GM12878 (cell line): Measurements from ENCODE around the gene ZNF618. TPM values are rescaled to one million over a fixed set of nuclear protein-coding genes. Genes with fewer than 3 reads are reported as not detected.

ENCODE experiments used
- ATAC-seq: fragments of 200-7000 bp; cut with Tn5 transposase; 3 replicates; pipeline ENCODE4 v1.9.1; 2020; ENCODE audit warnings: mild to moderate bottlenecking, moderate library complexity
- BruUV-seq: library from RNA; stranded (reverse); fragments of 400-500 nt; replicated peaks from 2 replicates; lab custom pipeline; 2021; lab: Mats Ljungman, UMichigan
- CTCF ChIA-PET: fragments of 300-600 bp; sonication (Branson Sonifier 250); formaldehyde crosslinking; extraction: SDS; loops from one replicate; lab custom pipeline; 2021; ENCODE audit warnings: inconsistent platforms; lab: Yijun Ruan, JAX
- POLR2A ChIA-PET: fragments of 350-600 bp; formaldehyde crosslinking; extraction: SDS; loops from one replicate; lab custom pipeline; 2021; ENCODE audit warnings: inconsistent platforms; lab: Charles Lee
- RAD21 ChIA-PET: fragments of 300-600 bp; sonication (Branson Sonifier 250); formaldehyde crosslinking; loops from one replicate; lab custom pipeline; 2023; ENCODE audit warnings: antibody characterized with exemption; ENCODE audit not compliant: unreplicated experiment; lab: Charles Lee
- SMC1A ChIA-PET: fragments of 300-600 bp; sonication (Branson Sonifier 250); formaldehyde crosslinking; loops from one replicate; lab custom pipeline; 2023; ENCODE audit not compliant: unreplicated experiment, uncharacterized antibody; lab: Charles Lee
- DNase-seq: peaks from one replicate; pipeline ENCODE4 v3.0.0-alpha.2; 2011; ENCODE audit warnings: low read depth, low spot score
- FAIRE-seq: peaks from 3 replicates; lab custom pipeline; 2011; peaks lifted over from hg19 to GRCh38; lab: Jason Lieb, UNC
- H2AFZ ChIP-seq: 2 replicates; pipeline ENCODE4 v1.6.0; 2011; ENCODE audit warnings: low read depth, low read length, control low read depth; ENCODE audit not compliant: control insufficient read depth
- H3K27ac ChIP-seq: 2 replicates; pipeline ENCODE4 v1.5.1; 2011; ENCODE audit warnings: control low read depth; ENCODE audit not compliant: control insufficient read depth, insufficient read depth
- H3K27me3 ChIP-seq, 2 experiments: replicated peaks in 1 of 2; 2 replicates each; pipeline versions ENCODE4 v1.6.0 to v1.6.1; 2011; ENCODE audit warnings: low read length in 1 of 2; ENCODE audit not compliant: control insufficient read depth in 2 of 2, insufficient read depth in 2 of 2
- H3K36me3 ChIP-seq, 2 experiments: 2 replicates each; pipeline ENCODE4 v1.5.1; 2011; ENCODE audit warnings: low read length in 1 of 2; ENCODE audit not compliant: control insufficient read depth in 2 of 2, insufficient read depth in 2 of 2
- H3K4me1 ChIP-seq: 2 replicates; pipeline ENCODE4 v1.6.1; 2011; ENCODE audit warnings: mild to moderate bottlenecking, low read length, moderate library complexity, mixed read lengths; ENCODE audit not compliant: control insufficient read depth, insufficient read depth
- H3K4me2 ChIP-seq: 2 replicates; pipeline ENCODE4 v1.6.0; 2011; ENCODE audit warnings: control low read depth; ENCODE audit not compliant: control insufficient read depth, insufficient read depth
- H3K4me3 ChIP-seq: fragments of 200-600 bp; sonication (generic); 2 replicates; pipeline ENCODE4 v1.5.1; 2016
- H3K79me2 ChIP-seq: 2 replicates; pipeline ENCODE4 v1.6.0; 2011; ENCODE audit warnings: low read length; ENCODE audit not compliant: control insufficient read depth, insufficient read depth
- H3K9ac ChIP-seq: 2 replicates; pipeline ENCODE4 v1.8.0; 2011; ENCODE audit warnings: low read length, control low read depth, mixed read lengths; ENCODE audit not compliant: control insufficient read depth, insufficient read depth
- H3K9me3 ChIP-seq: replicated peaks from 3 replicates; pipeline ENCODE4 v1.5.1; 2011; ENCODE audit warnings: mild to moderate bottlenecking, low read length; ENCODE audit not compliant: control insufficient read depth, insufficient read depth
- H4K20me1 ChIP-seq: 2 replicates; pipeline ENCODE4 v1.6.0; 2011; ENCODE audit not compliant: control insufficient read depth, insufficient read depth
- EED ChIP-seq: sonication (generic); IDR thresholded peaks from 2 replicates; pipeline ENCODE4 v1.6.1; 2016; ENCODE audit warnings: antibody characterized with exemption, low read depth
- ESRRA ChIP-seq: IDR thresholded peaks from 2 replicates; pipeline ENCODE4 v1.6.1; 2012; ENCODE audit warnings: mild to moderate bottlenecking, low read length, improper control_type of control experiment
- JUND ChIP-seq: IDR thresholded peaks from 2 replicates; pipeline ENCODE4 v1.6.1; 2012; ENCODE audit warnings: low read depth, mild to moderate bottlenecking, low read length, improper control_type of control experiment, moderate library complexity
- KDM1A ChIP-seq: fragments of 200-600 bp; sonication (generic); IDR thresholded peaks from 2 replicates; pipeline ENCODE4 v1.6.1; 2016; ENCODE audit warnings: borderline replicate concordance
- SP1 ChIP-seq: IDR thresholded peaks from one replicate; pipeline ENCODE4 v1.6.1; 2011; ENCODE audit warnings: low read depth, low read length
- SREBF1 ChIP-seq: IDR thresholded peaks from 2 replicates; pipeline ENCODE4 v1.6.1; 2012; ENCODE audit warnings: mild to moderate bottlenecking, low read length
- ZNF207 ChIP-seq: fragments of 450-650 bp; IDR thresholded peaks from 2 replicates; pipeline ENCODE4 v1.6.1; 2014; ENCODE audit warnings: antibody characterized with exemption, mild to moderate bottlenecking, borderline replicate concordance
- WGBS: methylation state at CpG from one replicate; pipeline ENCODE4 v1.1.6; 2016; ENCODE audit warnings: low lambda C conversion rate; ENCODE audit not compliant: insufficient replicate concordance, insufficient coverage; ENCODE audit errors: missing lambda C conversion rate; 5-methylcytosine and 5-hydroxymethylcytosine counted together
- in situ Hi-C: fragments of 300-500 bp; cut with MboI; formaldehyde crosslinking; loops from 9 replicates; pipeline ENCODE4 v1.14.3; 2018; ENCODE audit warnings: mixed read lengths
- intact Hi-C: fragments of 100-400 bp; cut with micrococcal nuclease; formaldehyde crosslinking; loops from one replicate; pipeline ENCODE4 v1.14.2; 2022; ENCODE audit not compliant: unreplicated experiment
- polyA plus RNA-seq, 11 experiments: library from polyadenylated mRNA; depleted of rRNA in 4 of 11; unstranded in 6 of 11; stranded (reverse) in 5 of 11; fragments of >200 nt; fragmentation: Nextera tagmentation in 4 of 11; fragmentation: Illumina TruSeq in 1 of 11; extraction: Ambion mirVana in 4 of 11; extraction: Trizol in 1 of 11; gene quantifications; 1 replicate in 1 of 11; 2 replicates in 10 of 11; pipeline versions ENCODE4 v1.2.1 to v1.2.3, GENCODE V29; 2011 to 2016; ENCODE audit warnings: inconsistent platforms in 2 of 11, missing spikeins in 2 of 11, low read depth in 1 of 11
- total RNA-seq, 4 experiments: library from RNA; depleted of rRNA in 3 of 4; stranded (reverse); fragments of >200 nt in 3 of 4; fragmentation: Illumina TruSeq in 1 of 4; extraction: Trizol in 1 of 4; gene quantifications; 2 replicates each; pipeline versions ENCODE4 v1.2.1 to v1.2.3, GENCODE V29; 2013 to 2021
- TF ChIP-seq, protein P1 (sequence below): fragments of 450-650 bp; IDR thresholded peaks from 2 replicates; pipeline ENCODE4 v1.6.1; 2018; ENCODE audit warnings: mild to moderate bottlenecking, low read depth, moderate library complexity; ENCODE audit not compliant: partially characterized antibody

Gene ZNF618
- total and polyA plus RNA-seq, 10 of the 15 experiments (the other 5 are each of a cell fraction or from before 2014, with no cell fraction given) = 0.01 to 0.24 (median 0.06) TPM; not detected in 2

- TF ChIP-seq, protein P1, sequence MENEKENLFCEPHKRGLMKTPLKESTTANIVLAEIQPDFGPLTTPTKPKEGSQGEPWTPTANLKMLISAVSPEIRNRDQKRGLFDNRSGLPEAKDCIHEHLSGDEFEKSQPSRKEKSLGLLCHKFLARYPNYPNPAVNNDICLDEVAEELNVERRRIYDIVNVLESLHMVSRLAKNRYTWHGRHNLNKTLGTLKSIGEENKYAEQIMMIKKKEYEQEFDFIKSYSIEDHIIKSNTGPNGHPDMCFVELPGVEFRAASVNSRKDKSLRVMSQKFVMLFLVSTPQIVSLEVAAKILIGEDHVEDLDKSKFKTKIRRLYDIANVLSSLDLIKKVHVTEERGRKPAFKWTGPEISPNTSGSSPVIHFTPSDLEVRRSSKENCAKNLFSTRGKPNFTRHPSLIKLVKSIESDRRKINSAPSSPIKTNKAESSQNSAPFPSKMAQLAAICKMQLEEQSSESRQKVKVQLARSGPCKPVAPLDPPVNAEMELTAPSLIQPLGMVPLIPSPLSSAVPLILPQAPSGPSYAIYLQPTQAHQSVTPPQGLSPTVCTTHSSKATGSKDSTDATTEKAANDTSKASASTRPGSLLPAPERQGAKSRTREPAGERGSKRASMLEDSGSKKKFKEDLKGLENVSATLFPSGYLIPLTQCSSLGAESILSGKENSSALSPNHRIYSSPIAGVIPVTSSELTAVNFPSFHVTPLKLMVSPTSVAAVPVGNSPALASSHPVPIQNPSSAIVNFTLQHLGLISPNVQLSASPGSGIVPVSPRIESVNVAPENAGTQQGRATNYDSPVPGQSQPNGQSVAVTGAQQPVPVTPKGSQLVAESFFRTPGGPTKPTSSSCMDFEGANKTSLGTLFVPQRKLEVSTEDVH = no peak
Measured at GRCh38 chr9:113986931-113987330, 110.8 kb downstream of the ZNF618 start (continued).

- in situ Hi-C loops = no loop called here
Measured at GRCh38 chr9:113987526-113987925, 111.4 kb downstream of the ZNF618 start.

More at GRCh38 chr9:113987526-113987925, 111.4 kb downstream of the ZNF618 start:
- BruUV-seq = no TSS peak
- no peak overlapping the region for H3K27ac ChIP-seq
- peaks cover 0 to 2% of the 10 kb centered on the region in 2 experiments; a peak in 3 of 4 replicates for H3K27me3 ChIP-seq
- DNase-seq (no peak), ATAC-seq (no peak), FAIRE-seq (no peak)
- H3K4me3 ChIP-seq = no peak overlapping the region
- no peaks in the 10 kb centered on the region for H3K4me1 ChIP-seq
- H3K79me2 ChIP-seq = no peaks in the 10 kb centered on the region
- no peak overlapping the region for H2AFZ ChIP-seq
- CTCF ChIA-PET = no interaction called here
- 36% methylated on average over 12 of the region's 12 CpGs for WGBS
- no peaks in the 10 kb centered on the region for H3K36me3 ChIP-seq
- no peak overlapping the region for H3K4me2 ChIP-seq
- no peaks in the 10 kb centered on the region for H3K9me3 ChIP-seq
- POLR2A ChIA-PET = no interaction called here
- RAD21 ChIA-PET = no interaction called here
- H4K20me1 ChIP-seq = no peaks in the 10 kb centered on the region
- TF ChIP-seq EED = no peak
- TF ChIP-seq KDM1A = no peak
- no peak for TF ChIP-seq SREBF1
- no peak for TF ChIP-seq ZNF207
- no peak for TF ChIP-seq SP1
- no peak for TF ChIP-seq JUND
- TF ChIP-seq ESRRA = no peak
- SMC1A ChIA-PET = no interaction called here
- intact Hi-C loops = no loop called here
- no peak overlapping the region for H3K9ac ChIP-seq
